Hepatocyte (in vitro differentiated cells): Measurements from ENCODE around the gene CD55. TPM values are rescaled to one million over a fixed set of nuclear protein-coding genes. Genes with fewer than 3 reads are reported as not detected.

Experiments used
- DNase-seq: peaks from one replicate; pipeline ENCODE4 v3.0.0-alpha.2; 2016; ENCODE audit warnings: low spot score
- H2AFZ ChIP-seq: fragments of 200-600 bp; sonication (generic); 2 replicates; pipeline ENCODE4 v1.6.0; 2016; ENCODE audit warnings: antibody characterized with exemption, mild to moderate bottlenecking
- H3K27ac ChIP-seq: fragments of 200-600 bp; sonication (generic); 2 replicates; pipeline ENCODE4 v1.5.1; 2016; ENCODE audit warnings: mild to moderate bottlenecking
- H3K27me3 ChIP-seq: fragments of 200-600 bp; sonication (generic); 2 replicates; pipeline ENCODE4 v1.6.1; 2016
- H3K36me3 ChIP-seq: fragments of 200-600 bp; sonication (generic); replicated peaks from 2 replicates; pipeline ENCODE4 v1.5.1; 2016; ENCODE audit warnings: low read depth; ENCODE audit not compliant: insufficient read depth
- H3K4me1 ChIP-seq: fragments of 200-600 bp; sonication (generic); 2 replicates; pipeline ENCODE4 v1.5.1; 2016; ENCODE audit warnings: mild to moderate bottlenecking, moderate library complexity; ENCODE audit not compliant: insufficient read depth
- H3K4me2 ChIP-seq: fragments of 200-600 bp; sonication (generic); 2 replicates; pipeline ENCODE4 v1.6.0; 2016
- H3K4me3 ChIP-seq: fragments of 200-600 bp; sonication (generic); 2 replicates; pipeline ENCODE4 v1.5.1; 2016; ENCODE audit warnings: mild to moderate bottlenecking
- H3K79me2 ChIP-seq: fragments of 200-600 bp; sonication (generic); 2 replicates; pipeline ENCODE4 v1.6.0; 2017; ENCODE audit warnings: mild to moderate bottlenecking
- H3K9me2 ChIP-seq: fragments of 200-600 bp; sonication (generic); replicated peaks from 2 replicates; pipeline ENCODE4 v1.6.0; 2017; ENCODE audit warnings: mild to moderate bottlenecking; ENCODE audit not compliant: insufficient read depth
- H3K9me3 ChIP-seq: fragments of 200-600 bp; sonication (generic); 2 replicates; pipeline ENCODE4 v1.5.1; 2016; ENCODE audit warnings: low read depth, mild to moderate bottlenecking
- H4K20me1 ChIP-seq: fragments of 200-600 bp; sonication (generic); 2 replicates; pipeline ENCODE4 v1.6.0; 2016; ENCODE audit warnings: mild to moderate bottlenecking; ENCODE audit not compliant: insufficient read depth, poor library complexity, severe bottlenecking
- CTCF ChIP-seq: fragments of 200-600 bp; sonication (generic); IDR thresholded peaks from 2 replicates; pipeline ENCODE4 v1.5.1; 2016; ENCODE audit warnings: antibody characterized with exemption, mild to moderate bottlenecking; ENCODE audit not compliant: poor library complexity
- EZH2 ChIP-seq: fragments of 200-600 bp; sonication (generic); IDR thresholded peaks from 2 replicates; pipeline ENCODE4 v1.6.1; 2016; ENCODE audit warnings: antibody characterized with exemption, mild to moderate bottlenecking, borderline replicate concordance
- EZH2phosphoT487 ChIP-seq: fragments of 200-600 bp; sonication (generic); IDR thresholded peaks from one replicate; pipeline ENCODE4 v1.6.1; 2018; ENCODE audit warnings: antibody characterized with exemption, mild to moderate bottlenecking, low read depth, moderate library complexity; ENCODE audit not compliant: unreplicated experiment, severe bottlenecking
- WGBS: methylation state at CpG from one replicate; pipeline ENCODE4 v1.1.6; 2016; ENCODE audit warnings: low lambda C conversion rate; ENCODE audit errors: missing lambda C conversion rate; 5-methylcytosine and 5-hydroxymethylcytosine counted together
- polyA plus RNA-seq: library from polyadenylated mRNA; unstranded; fragments of >200 nt; fragmentation: Nextera tagmentation; extraction: Ambion mirVana; gene quantifications from 2 replicates; pipeline ENCODE4 v1.2.1, GENCODE V29; 2016
- total RNA-seq: library from RNA; depleted of rRNA; stranded (reverse); fragments of >200 nt; gene quantifications from 2 replicates; pipeline ENCODE4 v1.2.3, GENCODE V29; 2014

The CD55 gene
- total and polyA plus RNA-seq, 2 experiments from 2014 or later, result 41.1 to 57.5 TPM

GRCh38 chr1:207335695-207336363, 14.4 kb downstream of the CD55 start:
- H3K27ac ChIP-seq, result peak overlapping the region; percentile 58
- no peaks in the 10 kb centered on the region for H3K27me3 ChIP-seq
- H4K20me1 ChIP-seq, result no peaks in the 10 kb centered on the region
- H3K9me2 ChIP-seq, result no peaks in the 10 kb centered on the region
- TF ChIP-seq CTCF (no peak), EZH2 (no peak), EZH2phosphoT487 (no peak)
- H3K36me3 ChIP-seq, result no peaks in the 10 kb centered on the region
- no peak overlapping the region for H2AFZ ChIP-seq
- 89% methylated on average over 6 of the region's 6 CpGs for WGBS
- no peak for DNase-seq
- no peaks in the 10 kb centered on the region for H3K4me1 ChIP-seq
- H3K79me2 ChIP-seq, result no peaks in the 10 kb centered on the region
- no peak overlapping the region for H3K4me2 ChIP-seq
- no peaks in the 10 kb centered on the region for H3K9me3 ChIP-seq
- H3K4me3 ChIP-seq, result no peak overlapping the region

- no peaks in the 10 kb centered on the region for H3K4me1 ChIP-seq
- TF ChIP-seq EZH2 (no peak), CTCF (no peak), EZH2phosphoT487 (no peak)
- H3K4me3 ChIP-seq, result no peak overlapping the region
- peak overlapping the region; percentile 58 for H3K27ac ChIP-seq
- 47% methylated on average over 3 of the region's 3 CpGs for WGBS
- H3K27me3 ChIP-seq, result no peaks in the 10 kb centered on the region
- H3K79me2 ChIP-seq, result no peaks in the 10 kb centered on the region
- no peak overlapping the region for H2AFZ ChIP-seq
- no peaks in the 10 kb centered on the region for H3K36me3 ChIP-seq
- H3K9me2 ChIP-seq, result no peaks in the 10 kb centered on the region
- H4K20me1 ChIP-seq, result no peaks in the 10 kb centered on the region
- DNase-seq, result peak; percentile 50
- H3K9me3 ChIP-seq, result no peaks in the 10 kb centered on the region
- H3K4me2 ChIP-seq, result no peak overlapping the region
These were observed 15.3 kb downstream of the CD55 start for GRCh38 chr1:207336559-207337467.

GRCh38 chr1:207342332-207342731, 20.9 kb downstream of the CD55 start:
- Histone ChIP-seq H3K9me3 (no peaks in the 10 kb centered on the region), H3K9me2 (no peaks in the 10 kb centered on the region), H3K4me1 (no peaks in the 10 kb centered on the region), H4K20me1 (no peaks in the 10 kb centered on the region), H3K79me2 (no peaks in the 10 kb centered on the region), H3K4me2 (no peak overlapping the region), H3K36me3 (no peaks in the 10 kb centered on the region), H2AFZ (no peak overlapping the region), H3K4me3 (no peak overlapping the region), H3K27ac (no peak overlapping the region), H3K27me3 (no peaks in the 10 kb centered on the region)
- no peak for TF ChIP-seq CTCF
- no peak for TF ChIP-seq EZH2phosphoT487
- WGBS, result 87% methylated on average over 1 of the region's 1 CpG
- DNase-seq, result no peak
